HuH-7.5 (cell line): ENCODE measurements around the gene NEIL3.
"Not testable (repeated sequence)": the region's sequence is repeated elsewhere in the genome, so short reads cannot be mapped to it uniquely, and the experiment has no call there.

Experiments used
- DNase-seq: peaks from one replicate; pipeline ENCODE4 v3.0.0; 2011; ENCODE audit warnings: low spot score

NEIL3 gene

DNA sequence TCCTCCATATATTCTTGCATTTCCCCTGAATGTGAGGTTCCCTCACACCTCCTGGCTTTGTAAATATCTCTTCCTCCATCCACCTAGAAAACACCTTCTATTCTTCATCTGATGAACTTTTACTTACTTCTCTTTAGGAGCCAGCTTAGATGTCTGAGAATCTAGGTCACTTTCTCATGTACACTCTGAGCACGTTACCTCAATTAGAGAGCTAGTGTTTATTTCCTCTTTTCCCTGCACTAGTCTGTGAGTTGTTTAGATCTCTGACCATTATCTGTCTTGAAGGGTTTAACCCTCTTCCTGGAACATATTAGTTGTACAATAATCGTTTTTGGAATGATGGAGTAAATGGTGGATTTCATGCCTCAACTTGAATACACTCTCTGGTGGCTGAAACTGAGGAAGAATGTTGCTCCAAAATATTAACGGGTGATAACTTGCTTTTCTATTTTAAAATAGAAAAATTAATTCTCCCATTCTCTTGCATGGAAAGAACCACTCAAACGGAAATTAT is 8.5 kb upstream of the NEIL3 start:
- DNase-seq: no peak

DNA sequence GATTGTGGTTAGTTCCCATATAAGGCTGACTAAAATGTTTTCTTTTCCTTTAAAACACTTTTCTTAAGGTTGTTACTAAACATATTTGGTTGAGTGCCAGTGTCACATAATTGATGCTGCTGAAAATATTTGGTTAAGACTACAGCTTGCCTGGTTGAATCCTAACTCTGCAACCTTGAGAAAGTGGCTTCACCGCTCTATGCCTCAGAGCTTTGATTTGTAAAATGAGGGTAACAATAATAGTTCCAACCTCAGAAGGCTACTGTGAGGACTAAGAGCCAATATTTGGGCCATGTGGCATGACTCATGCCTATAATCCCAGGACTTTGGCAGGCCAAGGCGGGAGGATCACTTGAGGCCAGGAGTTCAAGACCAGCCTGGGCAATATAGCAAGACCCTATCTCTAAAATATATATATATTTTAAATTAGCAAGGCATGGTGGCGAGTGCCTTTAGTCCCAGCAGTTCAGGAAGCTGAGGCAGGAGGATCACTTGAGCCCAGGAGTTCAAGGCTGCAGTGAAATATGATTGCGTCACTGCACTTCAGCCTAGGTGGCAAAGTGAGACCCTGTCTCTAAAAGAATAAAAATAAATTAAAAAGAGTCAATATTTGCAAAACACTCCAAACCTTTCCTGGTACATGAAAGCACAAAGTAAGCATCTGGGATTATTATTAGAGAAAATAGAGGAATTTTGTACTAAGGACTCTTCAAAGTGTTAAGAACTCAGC is 7.1 kb upstream of the NEIL3 start:
- no peak for DNase-seq

DNA sequence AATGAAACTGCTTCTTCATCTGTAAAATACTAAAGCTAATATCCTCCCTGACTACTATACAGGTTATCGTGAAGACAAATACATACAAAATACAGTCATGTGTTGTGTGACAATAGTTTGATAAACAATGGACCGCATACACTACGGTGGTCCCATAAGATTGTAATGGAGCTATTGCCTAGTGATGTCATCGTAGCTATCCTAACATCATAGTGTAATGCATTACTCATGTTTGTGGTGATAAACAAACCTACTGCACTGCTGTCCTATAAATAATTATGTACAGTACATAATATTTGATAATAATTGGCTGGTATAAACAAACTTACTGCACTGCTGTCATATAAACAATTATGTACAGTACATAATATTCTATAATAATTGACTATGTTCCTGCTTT is 5.6 kb upstream of the NEIL3 start:
- no peak for DNase-seq

DNA sequence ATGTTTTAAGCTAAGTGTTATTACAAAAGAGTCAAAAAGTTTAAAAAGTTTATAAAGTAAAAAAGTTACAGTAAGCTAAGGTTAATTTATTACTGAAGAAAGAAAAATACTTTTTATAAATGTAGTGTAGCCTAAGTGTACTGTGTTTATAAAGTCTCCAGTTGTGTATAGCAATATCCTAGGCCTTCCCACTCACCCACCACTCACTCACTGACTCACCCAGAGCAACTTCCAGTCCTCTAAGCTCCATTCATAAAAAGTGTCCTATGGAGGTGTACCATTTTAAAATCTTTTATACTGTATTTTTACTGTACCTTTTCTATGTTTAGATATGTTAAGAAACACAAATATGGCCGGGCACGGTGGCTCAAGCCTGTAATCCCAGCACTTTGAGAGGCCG is 4.8 kb upstream of the NEIL3 start:
- not testable (repeated sequence) for DNase-seq

DNA sequence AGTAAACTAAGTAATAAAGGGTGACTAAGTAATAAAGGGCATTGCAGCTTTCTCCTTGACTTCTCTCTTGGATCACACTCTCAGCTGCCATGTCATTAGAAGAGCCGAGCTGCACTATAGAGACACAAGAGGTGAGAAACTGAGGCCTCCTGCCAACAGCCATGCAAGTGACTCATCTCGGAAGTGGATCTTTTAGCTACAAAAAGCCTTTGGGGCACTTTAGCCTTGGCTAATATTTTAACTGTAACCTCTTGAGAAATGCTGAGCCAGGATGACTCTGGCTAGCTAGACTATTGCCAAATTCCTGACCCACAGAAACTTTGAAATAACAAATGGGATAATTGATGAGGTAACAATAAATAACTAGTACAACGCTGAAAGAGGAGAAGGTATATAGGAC is 1.5 kb upstream of the NEIL3 start:
- DNase-seq: no peak

DNA sequence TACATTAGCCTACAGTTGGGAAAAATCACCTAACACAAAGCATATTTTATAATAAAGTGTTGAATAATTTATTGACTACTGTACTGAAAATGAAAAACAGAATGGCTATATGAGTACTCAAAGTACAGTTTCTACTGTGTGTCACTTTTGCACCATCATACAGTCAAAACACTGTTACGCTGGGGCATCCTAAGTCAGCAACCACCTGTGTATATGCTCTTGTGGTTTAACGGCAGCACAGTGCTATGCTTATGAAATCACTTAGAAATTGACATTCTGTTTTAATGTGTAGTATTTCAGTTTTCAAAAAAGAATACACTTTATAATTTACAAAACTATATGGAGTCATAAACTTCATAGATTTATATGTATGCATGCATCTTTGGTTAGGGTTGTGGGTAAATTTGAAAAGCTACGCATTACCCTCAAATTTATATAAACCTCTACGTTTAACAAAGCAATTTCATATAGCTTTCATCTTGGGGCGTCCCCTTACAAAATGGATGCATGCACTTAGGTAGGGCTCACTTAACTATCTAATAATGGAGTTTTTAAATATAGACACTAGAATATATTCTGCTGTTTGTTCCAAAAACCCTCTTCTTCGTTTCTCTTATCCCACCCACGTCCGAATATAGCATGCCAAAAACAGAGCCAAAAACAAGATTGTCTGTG is 690 bp upstream of the NEIL3 start:
- DNase-seq: no peak

DNA sequence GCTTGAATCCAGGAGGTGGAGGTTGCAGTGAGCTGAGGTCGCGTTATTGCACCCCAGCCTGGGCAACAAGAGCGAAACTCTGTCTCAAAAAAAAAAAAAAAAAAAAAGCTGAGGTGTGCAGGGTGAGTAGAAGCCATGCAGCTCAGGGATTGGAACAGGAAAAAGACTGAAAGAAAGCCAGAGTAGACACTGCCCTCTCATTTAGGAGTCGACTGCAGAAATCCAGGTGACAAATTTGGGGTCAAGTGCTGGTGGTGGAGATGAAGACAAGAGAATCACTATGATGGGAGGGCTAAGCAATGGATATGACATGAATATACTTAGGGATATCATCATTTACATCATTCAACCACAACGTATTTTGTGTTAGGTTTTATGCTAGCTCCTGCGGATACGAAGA is 1.9 kb downstream of the NEIL3 start:
- DNase-seq: no peak

DNA sequence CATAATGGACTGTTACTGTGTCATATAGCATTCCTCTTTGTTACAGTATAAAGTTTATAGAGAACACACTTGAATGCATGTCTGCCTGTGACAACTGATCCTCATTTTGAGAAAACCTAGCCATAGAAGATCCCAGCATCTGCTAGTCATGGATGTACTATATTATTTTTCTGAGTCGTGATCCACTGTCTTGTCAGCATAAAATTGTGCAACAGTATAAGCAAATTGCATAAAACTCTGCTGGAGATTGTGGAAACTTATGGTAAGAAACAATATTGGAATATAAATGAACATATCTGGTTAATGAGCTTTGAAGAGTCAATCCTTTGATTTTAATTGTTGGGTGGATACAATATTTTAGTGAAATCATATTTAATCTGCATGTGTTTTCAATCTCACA is 3.6 kb downstream of the NEIL3 start:
- no peak for DNase-seq

DNA sequence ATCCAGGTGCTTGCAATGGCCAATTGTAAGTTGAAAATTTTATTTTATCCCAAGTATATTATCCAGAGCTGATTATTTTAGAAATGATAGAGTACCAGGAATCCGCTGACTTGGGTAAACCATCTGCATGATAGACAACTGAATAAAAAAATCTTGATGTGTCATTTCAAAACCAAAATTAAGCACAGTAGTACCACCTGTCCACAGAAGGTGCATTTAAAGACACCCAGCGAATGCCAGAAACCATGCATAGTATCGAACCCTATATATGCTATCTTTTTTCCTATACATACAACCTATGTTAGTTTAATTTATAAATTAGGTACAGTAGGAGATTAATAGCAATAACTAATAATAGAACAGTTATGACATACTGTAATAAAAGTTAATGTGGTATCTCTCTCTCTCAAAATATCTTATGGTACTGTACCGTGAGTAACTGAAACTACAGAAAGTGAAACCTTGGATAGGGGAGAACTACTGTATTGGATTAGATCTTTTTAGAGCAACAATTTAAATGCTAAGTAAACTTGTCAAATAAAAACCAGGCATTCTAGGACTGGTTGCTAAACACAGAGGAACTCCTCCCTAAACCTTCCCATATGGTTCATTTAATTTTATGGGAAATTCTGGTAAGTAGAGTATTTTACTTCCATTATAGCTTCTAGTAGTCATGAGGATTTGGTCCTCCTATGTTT is 6.2 kb downstream of the NEIL3 start:
- DNase-seq: no peak

DNA sequence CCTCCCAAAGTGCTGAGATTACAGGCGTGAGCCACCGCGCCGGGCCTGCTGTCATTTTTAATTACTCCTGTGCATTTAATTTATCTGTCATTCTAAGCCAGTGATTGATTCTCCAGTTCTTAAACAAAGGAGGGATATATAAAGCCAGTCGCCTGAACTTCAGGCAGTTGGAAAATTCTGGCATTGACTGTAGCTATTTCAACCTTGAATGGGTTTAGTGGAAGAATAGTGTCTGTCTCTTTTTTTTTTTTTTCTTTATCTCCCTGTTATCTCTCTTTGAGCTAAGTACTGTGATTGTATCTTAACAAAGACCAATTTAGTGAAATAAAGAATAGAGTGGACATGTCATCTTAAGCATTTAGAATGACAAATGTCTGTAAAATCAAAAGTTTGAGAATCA is 11.0 kb downstream of the NEIL3 start:
- DNase-seq: no peak

DNA sequence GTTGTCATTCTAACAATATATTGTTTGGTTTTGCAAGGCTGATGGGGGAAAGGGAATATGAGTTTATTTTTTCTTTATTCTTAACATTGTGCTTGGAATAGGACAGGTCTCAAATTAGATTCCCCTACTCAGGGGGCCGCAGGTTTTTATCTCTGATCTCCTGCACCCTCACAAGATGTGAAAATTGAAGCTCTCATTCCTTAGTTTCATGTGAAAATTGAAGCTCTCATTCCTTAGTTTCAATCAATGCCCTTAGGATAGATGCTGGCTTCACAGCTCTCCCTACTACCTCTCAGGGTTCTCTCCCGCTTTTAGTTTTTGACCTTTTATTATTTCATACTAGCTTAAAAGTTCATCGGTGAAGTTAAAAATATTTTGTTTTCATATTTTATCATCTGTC is 12.0 kb downstream of the NEIL3 start:
- DNase-seq: no peak

DNA sequence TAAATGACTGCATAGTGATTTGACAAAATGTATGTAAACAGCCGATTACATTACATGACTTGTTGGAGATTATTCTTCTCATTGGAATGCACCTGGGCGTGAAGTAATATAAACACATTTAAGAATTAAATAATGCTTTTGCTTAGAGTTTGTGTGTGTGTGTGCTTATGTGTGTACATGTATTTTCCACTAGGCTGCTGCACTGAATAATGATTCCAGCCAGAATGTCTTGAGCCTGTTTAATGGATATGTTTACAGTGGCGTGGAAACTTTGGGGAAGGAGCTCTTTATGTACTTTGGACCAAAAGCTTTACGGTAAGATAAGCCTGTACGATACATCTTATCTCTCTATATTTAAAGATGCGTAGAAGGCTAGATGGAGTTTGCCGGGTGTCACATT is 12.6 kb downstream of the NEIL3 start:
- no peak for DNase-seq

DNA sequence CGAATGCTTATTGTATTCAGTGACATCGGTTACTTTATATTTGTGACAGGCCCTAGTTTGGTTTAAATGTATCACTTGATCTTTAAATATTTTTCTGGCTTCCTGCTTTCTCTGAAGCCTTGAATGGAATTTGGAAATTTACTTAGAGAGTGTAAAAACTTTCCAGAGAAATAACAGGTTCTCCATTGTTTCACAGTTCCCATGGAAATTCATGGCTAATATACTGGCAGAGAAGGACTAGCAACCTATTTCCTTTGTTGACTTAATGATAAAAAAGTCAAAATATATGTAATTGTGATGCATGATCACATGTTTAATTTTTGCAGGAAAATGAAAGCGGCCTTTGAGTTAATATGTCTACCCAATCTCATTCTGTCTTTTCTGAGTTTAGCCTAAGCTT is 13.2 kb downstream of the NEIL3 start:
- DNase-seq: no peak

DNA sequence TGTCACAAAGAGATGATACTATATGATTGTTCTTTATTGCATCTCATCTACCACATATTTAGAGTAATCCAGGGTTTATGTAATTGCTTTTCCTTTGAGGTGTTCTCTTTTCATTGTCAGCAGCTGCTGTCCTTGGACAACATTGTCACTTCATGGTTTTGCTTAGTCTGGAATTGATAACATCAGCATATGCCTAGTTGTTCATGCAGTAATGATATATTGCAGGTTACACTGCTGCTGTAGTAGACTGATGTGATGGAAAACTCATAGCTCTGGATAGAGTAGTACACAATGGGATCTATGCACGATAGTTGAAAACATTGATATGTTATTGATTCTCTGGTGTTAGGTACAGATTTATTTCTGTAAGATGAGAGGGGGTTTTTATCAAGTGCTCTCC is 13.7 kb downstream of the NEIL3 start:
- DNase-seq: no peak

DNA sequence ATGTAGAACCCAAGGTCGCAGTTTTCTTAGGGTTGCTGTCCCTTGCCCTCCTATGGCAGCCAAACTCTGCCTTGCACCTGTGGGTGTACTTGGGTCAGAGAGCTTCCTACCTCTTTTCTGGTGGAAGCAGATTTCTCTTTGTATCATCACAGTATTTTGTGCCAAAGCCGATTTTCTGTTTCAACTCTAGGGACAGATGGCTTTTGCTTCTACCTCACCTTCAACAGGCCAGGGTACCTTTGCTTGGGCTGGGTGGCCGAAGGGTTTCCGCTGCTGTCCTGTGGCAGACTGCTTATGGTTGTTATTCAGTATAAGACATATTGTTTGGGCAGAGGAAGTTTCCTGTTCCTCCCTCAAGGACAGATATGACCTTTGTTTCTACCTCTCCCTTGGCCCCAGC is 22.4 kb downstream of the NEIL3 start:
- no peak for DNase-seq

DNA sequence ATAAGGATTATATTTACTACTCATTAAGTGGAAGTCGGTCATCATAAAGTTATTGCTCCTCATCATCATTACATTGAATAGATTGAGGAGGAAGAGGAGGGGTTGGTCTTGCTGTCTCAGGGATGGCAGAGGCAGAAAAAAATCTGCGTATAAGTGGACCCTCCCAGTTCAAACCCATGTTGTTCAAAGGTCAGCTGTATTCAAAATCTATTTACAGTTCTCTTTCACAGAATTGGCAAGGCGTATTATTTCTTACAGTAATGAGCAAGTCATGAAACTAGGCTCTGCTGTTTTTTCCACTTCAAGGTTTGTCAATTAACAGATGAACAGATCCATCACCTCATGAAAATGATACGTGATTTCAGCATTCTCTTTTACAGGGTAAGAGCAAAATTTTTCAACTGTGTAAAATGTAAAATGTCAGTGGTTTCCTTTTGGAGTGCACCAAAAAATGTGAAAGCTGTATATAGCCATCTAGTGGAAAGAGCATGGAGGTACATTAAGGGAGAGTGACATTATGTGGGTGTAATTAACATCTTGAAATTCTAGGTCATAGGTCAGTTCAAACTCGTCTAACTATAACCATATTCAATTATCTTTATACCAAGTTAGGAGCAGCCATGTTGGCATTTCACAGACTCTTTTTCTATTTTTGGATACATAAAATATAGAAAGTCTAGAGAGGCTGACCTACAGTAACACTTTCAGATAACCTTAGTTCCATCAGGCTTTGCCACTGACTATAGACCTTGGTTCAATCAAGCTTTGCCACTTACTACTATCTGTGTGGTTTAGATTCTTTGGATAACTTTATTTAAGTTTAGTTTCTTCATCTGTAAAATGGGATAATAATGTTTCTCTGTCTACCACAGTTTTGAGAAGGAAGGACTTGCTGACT is 30.1 kb downstream of the NEIL3 start:
- DNase-seq: no peak

DNA sequence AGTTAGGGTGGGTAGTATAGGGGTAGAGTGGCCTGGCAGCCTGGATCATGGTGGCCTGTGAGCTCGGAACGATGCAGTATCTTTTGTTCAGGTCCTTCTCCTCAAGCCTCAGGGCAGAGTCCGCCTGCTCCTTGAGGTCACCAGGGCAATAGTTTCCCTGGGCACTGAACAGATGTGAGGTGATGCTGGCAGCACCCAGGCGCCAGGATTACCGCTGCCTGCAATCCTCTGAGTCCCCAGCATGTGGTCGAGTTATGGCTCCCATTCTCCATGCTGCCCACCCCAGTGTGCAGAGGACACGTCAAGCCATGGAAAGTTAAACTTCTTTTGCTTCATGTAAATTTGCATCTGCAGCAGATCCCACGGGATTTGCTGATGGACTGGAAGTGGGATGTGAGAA is 38.7 kb downstream of the NEIL3 start:
- DNase-seq: no peak

DNA sequence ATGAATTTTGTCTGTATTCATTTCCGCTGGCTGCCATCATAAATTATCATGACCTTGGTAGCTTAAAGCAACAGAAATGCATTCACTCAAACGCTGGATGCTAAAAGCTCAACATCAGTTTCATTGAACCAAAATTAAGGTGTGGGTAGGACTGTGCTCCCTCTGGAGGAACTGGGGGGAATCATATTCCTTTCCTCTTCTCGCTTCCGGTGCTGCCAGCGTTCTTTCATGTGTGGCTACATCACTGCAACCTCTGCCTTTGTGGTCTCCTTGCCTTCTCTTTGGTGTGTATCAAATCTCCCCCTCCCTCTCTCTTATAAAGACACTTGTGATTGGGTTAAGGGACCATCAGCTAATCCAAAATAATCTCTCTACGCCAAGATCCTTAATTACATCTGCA is 39.5 kb downstream of the NEIL3 start:
- no peak for DNase-seq

DNA sequence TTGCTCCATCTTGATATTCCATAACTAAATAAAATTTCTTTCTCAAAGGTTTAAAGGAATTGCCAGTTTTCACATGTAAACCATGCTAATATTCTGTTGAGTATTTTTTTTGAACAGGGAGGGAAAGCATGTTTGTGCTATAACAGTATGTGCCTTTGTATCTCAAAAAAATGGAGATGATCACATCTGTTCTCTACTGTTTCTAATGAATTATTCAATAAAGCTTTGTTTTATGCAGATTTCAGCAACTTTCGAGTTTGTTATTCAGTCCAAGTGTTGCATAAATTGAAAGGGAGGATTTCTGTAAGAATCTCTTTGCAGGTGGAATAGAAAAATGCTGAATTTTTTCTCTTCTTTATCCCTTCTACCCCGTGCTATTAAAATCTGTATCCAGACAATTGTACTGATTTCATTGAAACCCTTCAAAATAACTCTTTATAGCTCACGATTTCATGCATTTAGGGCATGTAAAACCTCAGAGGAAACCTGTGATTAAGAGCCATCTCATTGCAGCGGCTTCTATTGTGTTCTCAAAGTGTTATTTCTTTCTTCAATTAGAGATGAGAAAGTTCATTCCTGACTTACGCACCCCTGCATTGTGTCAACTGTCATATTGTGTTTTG is 42.1 kb downstream of the NEIL3 start:
- DNase-seq: no peak

DNA sequence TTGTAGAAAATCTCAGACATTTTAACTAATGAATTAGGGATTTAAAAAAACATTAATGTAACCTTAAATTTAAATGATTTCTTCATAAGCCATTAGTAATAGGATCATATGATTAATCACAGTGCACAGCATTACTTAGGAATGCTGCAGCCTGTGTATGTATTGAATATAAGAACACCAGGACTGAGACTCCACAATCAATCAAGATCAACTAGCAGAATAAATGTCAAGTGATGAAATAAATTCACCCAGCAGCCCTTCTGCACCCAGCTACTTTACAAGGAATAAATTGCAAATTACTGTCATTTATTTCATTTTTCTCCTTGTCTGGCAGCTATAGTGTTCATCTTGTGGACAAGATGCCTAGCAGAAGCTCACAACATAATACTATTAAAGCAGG is 46.5 kb downstream of the NEIL3 start:
- no peak for DNase-seq

DNA sequence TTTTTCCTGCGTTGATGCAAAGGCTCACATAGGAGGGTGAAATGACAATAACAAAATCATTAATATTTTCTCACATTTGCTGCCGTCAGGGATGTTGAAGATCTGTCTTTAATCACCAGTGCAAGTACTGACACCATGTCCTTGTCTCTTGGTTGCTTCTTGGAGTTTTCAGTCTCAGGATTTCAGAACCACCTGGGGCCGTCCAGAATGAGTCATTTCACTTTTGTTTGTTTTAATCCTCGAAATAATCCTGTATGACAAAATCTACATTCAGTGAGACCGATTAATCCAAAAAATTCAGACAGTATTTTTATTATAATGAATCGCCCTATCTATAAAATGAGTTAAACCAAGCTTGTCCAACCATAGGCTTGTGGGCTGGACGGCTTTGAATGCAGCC is 47.2 kb downstream of the NEIL3 start:
- DNase-seq: no peak

DNA sequence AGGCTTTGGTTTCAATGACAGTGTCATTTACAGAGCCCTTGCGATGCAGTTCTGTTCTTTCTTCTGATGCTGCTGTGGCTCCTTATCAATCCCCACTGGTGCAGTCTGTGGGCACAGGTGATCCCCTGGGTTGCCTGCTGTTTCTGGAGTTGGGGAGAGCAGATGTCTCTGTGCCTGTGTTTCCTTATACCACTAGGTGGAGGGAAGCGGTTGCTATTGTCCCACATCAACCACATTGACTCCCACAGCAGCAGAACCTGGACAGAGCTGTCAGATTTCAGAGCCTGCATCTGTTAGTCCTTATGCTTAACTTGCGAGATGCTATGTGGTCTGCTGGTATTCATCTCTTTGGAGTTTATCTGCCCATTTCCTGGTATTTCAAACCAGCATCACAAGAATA is 57.7 kb downstream of the NEIL3 start:
- DNase-seq: no peak
